ENCODE results near the gene TEF.
A peak's percentile ranks its signal among the peaks of the same experiment; 100 is the strongest.

TEF gene

DNA sequence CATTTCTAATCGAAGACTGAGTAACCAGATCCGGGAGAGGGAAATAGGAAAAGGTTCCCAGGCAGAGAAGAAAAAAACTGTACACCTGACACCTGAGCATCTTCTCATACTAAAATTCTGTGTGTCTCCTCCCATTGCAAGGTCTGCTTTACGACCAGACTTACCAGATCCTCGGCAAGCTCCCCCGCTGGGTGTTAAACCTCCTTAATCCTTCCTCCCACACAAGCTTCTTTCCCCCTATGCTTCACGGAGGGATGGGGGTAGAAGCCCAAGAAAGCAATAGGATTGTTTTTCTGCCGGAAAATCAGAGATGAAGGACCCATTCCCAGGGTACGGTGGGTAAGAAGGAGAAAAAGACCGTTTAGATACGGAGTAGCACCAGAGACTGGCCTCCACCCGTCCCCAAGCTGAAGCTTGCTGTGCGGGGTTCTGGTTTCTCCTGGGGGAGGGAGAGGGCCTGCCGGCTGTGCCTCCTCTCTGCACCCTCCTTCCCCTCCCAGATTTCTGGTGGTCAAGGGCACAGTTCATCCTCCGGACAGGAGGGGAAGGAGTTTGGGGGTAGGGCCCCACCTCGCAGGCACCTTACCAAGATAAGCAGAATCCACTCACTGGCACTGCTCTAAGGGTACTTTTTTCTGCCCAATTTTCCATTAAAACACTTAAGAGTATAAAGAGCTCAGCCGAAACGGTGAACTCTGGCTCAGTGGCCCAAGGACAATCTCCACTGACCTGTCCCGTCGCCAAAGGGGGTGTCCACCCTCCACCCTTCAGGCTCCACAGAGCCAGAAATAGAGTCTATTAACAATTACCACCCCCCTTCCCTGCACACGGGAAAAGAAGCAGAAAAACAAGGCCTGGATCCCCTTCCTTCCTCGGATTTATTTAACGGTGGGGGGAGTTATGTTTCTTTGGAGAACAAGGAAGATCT, 63.7 kb downstream of the TEF start:
- peak overlapping the region; percentile 95 for H3K4me3 ChIP-seq (ENCODE audit: low read depth, low read length)
- TF ChIP-seq, protein P1, sequence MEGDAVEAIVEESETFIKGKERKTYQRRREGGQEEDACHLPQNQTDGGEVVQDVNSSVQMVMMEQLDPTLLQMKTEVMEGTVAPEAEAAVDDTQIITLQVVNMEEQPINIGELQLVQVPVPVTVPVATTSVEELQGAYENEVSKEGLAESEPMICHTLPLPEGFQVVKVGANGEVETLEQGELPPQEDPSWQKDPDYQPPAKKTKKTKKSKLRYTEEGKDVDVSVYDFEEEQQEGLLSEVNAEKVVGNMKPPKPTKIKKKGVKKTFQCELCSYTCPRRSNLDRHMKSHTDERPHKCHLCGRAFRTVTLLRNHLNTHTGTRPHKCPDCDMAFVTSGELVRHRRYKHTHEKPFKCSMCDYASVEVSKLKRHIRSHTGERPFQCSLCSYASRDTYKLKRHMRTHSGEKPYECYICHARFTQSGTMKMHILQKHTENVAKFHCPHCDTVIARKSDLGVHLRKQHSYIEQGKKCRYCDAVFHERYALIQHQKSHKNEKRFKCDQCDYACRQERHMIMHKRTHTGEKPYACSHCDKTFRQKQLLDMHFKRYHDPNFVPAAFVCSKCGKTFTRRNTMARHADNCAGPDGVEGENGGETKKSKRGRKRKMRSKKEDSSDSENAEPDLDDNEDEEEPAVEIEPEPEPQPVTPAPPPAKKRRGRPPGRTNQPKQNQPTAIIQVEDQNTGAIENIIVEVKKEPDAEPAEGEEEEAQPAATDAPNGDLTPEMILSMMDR (conservative IDR thresholded peaks at IDR 0.05; ENCODE audit: low read depth, low read length) = no peak
- DNase-seq (ENCODE audit: low read depth) = peak; percentile 39

DNA sequence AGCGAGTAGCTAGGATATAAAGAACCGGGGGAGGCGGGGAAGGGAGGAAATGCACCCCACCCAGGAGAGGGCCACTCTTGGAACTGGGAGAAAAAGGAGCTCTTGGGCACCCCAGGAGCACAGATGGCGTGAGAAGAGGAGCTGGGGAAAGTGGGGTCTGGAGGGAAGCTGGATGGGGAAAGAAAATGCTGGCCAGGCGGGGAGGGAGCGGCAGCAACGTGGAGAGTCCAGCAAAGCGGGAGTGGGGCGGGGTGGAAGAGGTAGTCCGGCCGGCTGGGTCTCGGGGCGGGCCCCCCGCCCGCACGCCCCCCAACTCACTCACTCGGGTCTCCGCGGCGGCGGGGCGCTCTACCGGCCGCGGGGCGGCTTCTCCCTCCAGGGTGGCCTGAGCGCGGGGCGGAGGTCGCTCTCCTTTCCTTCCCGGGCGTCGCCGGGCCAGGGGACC, 64.3 kb downstream of the TEF start:
- TF ChIP-seq, protein P1 (conservative IDR thresholded peaks at IDR 0.05; ENCODE audit: low read depth, low read length) = no peak
- peak; percentile 14 for DNase-seq (ENCODE audit: low read depth)
- peak overlapping the region; percentile 95 for H3K4me3 ChIP-seq (ENCODE audit: low read depth, low read length)

DNA sequence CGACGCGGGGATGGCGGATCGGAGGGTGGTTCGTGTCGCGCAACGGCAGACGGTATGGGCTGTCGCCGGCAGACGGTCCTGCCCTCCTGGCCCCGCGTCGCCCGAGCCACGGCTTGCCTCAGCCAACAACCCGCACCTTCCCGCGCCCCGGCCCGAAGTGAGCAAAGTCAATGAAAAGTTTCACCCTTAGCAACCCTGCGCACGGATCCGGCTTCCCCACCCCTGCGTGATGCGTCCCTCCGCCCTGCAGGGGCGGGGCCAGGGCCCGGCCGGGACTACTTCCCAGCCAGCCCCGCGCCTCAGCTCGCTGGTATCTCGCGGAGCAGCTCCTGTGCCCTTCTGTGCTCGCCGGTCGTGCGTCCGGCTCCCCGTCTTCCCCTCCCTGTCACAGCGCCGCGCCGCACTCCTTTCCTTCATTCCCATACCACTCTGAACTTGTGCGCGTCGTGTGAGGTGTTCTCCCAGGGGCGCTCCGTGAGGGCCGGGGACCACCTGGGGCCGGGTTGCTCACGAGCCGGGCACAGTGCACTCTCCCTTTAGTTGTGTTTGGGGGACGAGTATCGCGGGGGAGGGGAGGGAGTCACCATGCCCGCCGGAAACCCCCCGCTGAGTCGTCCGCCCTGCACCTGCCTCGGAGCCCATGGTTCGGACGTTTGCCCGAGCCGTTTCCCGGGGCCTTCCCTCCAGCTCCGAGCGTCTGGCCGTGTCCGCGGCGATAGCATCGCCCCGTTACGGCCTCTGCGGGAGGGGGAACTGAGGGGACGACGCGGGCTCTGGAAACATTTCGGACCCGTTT, 65.1 kb downstream of the TEF start, which contains the start of gene TOB2:
Gene TOB2, minus strand, starts transcription at position 163 of the 796 bp plus-strand sequence. CDS start 9,456 bp downstream, outside the sequence.
- H3K4me3 ChIP-seq (ENCODE audit: low read depth, low read length) = peak within 1 kb of the TSS; percentile 95
- peak; percentile 97 for DNase-seq (ENCODE audit: low read depth)
- TF ChIP-seq, protein P1 (conservative IDR thresholded peaks at IDR 0.05; ENCODE audit: low read depth, low read length) = no peak

DNA sequence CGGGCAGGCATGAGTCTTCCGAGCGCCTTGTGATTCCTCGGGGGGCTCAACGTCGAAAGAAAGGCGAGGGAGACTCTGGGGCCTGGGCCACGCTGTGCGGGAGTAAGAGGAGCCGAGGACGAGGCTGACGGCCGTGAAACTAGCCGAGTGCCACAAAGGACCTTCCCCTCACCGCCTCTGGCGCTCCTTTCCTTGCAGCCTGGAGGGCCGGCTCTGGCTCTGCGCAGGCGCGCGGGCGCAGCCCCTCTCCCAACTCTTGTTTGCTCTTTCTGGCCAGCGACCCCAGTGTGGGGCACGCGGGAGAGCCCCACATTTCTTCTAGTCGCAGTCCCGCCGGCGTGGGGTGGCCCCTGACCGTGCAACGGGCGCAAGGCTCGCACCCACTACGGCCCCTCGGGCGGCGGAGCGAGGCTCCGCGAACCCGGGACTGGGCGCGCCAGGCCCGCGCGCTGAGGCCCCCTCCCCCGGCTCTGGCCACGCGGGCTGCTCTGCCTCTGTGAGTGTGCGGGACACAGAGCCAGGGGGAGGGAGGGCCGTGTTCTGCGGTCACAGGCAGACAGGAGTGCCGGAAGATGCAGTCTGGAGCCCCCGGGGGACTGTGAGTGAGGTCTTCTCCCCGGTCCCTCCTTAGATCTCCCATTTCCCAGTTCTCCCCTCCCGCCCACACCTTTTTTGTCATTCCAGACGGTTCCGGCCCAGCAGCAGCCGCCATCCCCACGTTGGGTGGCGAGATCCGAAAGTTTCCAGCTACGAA, 65.9 kb downstream of the TEF start:
- peak; percentile 71 for DNase-seq (ENCODE audit: low read depth)
- H3K4me3 ChIP-seq (ENCODE audit: low read depth, low read length) = peak overlapping the region; percentile 95
- TF ChIP-seq, protein P1 (conservative IDR thresholded peaks at IDR 0.05; ENCODE audit: low read depth, low read length) = peak; percentile 3

DNA sequence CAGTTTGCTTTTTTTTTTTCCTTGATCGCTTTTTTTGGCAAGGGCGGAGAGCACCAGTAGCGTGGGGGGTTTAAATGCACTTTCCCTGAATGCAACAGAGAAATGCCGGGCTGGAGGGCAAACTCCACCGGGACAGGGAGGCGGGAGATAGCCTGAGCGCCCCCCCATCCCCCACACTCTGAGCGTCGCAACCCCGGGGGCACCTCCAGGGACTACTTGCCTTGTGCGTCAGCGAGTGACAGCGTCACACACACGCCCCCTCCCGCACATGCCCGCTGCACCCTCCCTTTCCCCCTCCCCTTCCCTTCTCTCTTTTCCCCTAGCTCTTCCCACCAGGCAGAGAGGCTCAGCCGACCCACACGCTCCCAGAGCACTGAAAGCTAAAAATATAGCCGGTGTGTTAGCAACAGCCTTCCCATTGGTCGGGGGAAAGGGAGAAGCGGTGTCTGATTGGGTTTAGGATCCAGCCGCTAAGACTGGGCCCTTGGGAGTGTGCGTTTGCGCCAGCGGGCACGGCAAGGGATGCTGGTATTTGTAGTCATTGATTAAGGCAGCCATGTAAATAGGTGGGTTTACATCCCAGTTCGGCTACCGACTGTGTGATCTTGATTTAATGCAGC, 66.6 kb downstream of the TEF start:
- TF ChIP-seq, protein P1 (conservative IDR thresholded peaks at IDR 0.05; ENCODE audit: low read depth, low read length) = no peak
- peak overlapping the region; percentile 95 for H3K4me3 ChIP-seq (ENCODE audit: low read depth, low read length)
- DNase-seq (ENCODE audit: low read depth) = peak; percentile 100
